Neural cell (in vitro differentiated cells): ENCODE measurements around the gene MAGEB4. TPM values are rescaled to one million over a fixed set of nuclear protein-coding genes. Genes with fewer than 3 reads are reported as not detected.
A peak's percentile ranks its signal among the peaks of the same experiment; 100 is the strongest.

Experiments
- H2AFZ ChIP-seq: fragments of 200-600, 300-800 bp; sonication (generic), shearing (Covaris generic); 2 replicates; pipeline ENCODE4 v1.6.0; 2014; ENCODE audit warnings: low read depth, mild to moderate bottlenecking, antibody characterized with exemption, low read length, moderate library complexity
- H3F3A ChIP-seq: fragments of 200-600 bp; shearing (Covaris generic); 2 replicates; pipeline ENCODE4 v1.6.1; 2016; ENCODE audit warnings: mild to moderate bottlenecking, moderate library complexity, mixed read lengths, antibody characterized with exemption, low read length; ENCODE audit not compliant: insufficient read depth, poor library complexity, severe bottlenecking
- H3K27ac ChIP-seq: fragments of 200-600, 300-800 bp; sonication (generic), shearing (Covaris generic); 2 replicates; pipeline ENCODE4 v1.5.1; 2014; ENCODE audit warnings: mild to moderate bottlenecking, low read length, moderate library complexity
- H3K27me3 ChIP-seq: fragments of 300-800, 200-600 bp; sonication (generic), shearing (Covaris generic); 2 replicates; pipeline ENCODE4 v1.6.0; 2014; ENCODE audit warnings: mild to moderate bottlenecking, low read depth, low read length, moderate library complexity; ENCODE audit not compliant: insufficient read depth
- H3K36me3 ChIP-seq: fragments of 300-800, 200-600 bp; sonication (generic), shearing (Covaris generic); 2 replicates; pipeline ENCODE4 v1.5.1; 2014; ENCODE audit warnings: mild to moderate bottlenecking, antibody characterized with exemption, low read length, moderate library complexity; ENCODE audit not compliant: insufficient read depth
- H3K4me2 ChIP-seq: fragments of 300-800, 200-600 bp; sonication (generic), shearing (Covaris generic); 2 replicates; pipeline ENCODE4 v1.6.0; 2014; ENCODE audit warnings: mild to moderate bottlenecking, low read length
- H3K4me3 ChIP-seq: fragments of 300-800, 200-600 bp; sonication (generic), shearing (Covaris generic); 2 replicates; pipeline ENCODE4 v1.5.1; 2014; ENCODE audit warnings: mild to moderate bottlenecking, low read length, moderate library complexity
- H3K79me2 ChIP-seq: fragments of 200-600 bp; shearing (Covaris generic); replicated peaks from 2 replicates; pipeline ENCODE4 v1.6.0; 2014; ENCODE audit warnings: mild to moderate bottlenecking, low read length, moderate library complexity; ENCODE audit not compliant: insufficient read depth
- H3K9ac ChIP-seq: fragments of 300-800, 200-600 bp; sonication (generic), shearing (Covaris generic); 2 replicates; pipeline ENCODE4 v1.6.1; 2016; ENCODE audit warnings: mild to moderate bottlenecking, low read length, mixed read lengths
- H3K9me2 ChIP-seq: fragments of 200-600 bp; shearing (Covaris generic); 2 replicates; pipeline ENCODE4 v1.6.1; 2016; ENCODE audit warnings: mild to moderate bottlenecking, low read length, mixed read lengths; ENCODE audit not compliant: insufficient read depth
- H3K9me3 ChIP-seq: fragments of 200-600, 300-800 bp; sonication (generic), shearing (Covaris generic); 2 replicates; pipeline ENCODE4 v1.6.1; 2016; ENCODE audit warnings: mild to moderate bottlenecking, mixed run types, low read length, moderate library complexity, mixed read lengths
- H4K20me1 ChIP-seq: fragments of 200-600 bp; shearing (Covaris generic); 2 replicates; pipeline ENCODE4 v1.6.1; 2016; ENCODE audit warnings: mild to moderate bottlenecking, mixed run types; ENCODE audit not compliant: insufficient read depth
- EP300 ChIP-seq: fragments of 450-650 bp; conservative IDR thresholded peaks from 2 replicates; pipeline ENCODE4 v1.6.1; 2014; ENCODE audit warnings: antibody characterized with exemption, mild to moderate bottlenecking, moderate library complexity; ENCODE audit not compliant: poor library complexity, severe bottlenecking
- EZH2 ChIP-seq: fragments of 200-600, 300-800 bp; shearing (Covaris generic), sonication (generic); IDR thresholded peaks from 2 replicates; pipeline ENCODE4 v1.6.1; 2014; ENCODE audit warnings: antibody characterized with exemption, low read length, borderline replicate concordance, mild to moderate bottlenecking; ENCODE audit not compliant: insufficient read depth, poor library complexity, severe bottlenecking
- MXI1 ChIP-seq: fragments of 450-650 bp; conservative IDR thresholded peaks from 2 replicates; pipeline ENCODE4 v1.6.1; 2014; ENCODE audit warnings: antibody characterized with exemption, mild to moderate bottlenecking; ENCODE audit not compliant: poor library complexity, severe bottlenecking
- POLR2AphosphoS5 ChIP-seq: IDR thresholded peaks from 2 replicates; pipeline ENCODE4 v1.6.1; 2012
- RAD21 ChIP-seq: fragments of 450-650 bp; conservative IDR thresholded peaks from 2 replicates; pipeline ENCODE4 v1.6.1; 2014; ENCODE audit warnings: antibody characterized with exemption, mild to moderate bottlenecking, moderate library complexity
- REST ChIP-seq: IDR thresholded peaks from 2 replicates; pipeline ENCODE4 v1.6.1; 2012; ENCODE audit warnings: borderline replicate concordance
- SMC3 ChIP-seq: fragments of 450-650 bp; conservative IDR thresholded peaks from 2 replicates; pipeline ENCODE4 v1.6.1; 2014; ENCODE audit warnings: antibody characterized with exemption, mild to moderate bottlenecking, moderate library complexity; ENCODE audit not compliant: poor library complexity
- TAF1 ChIP-seq: IDR thresholded peaks from 2 replicates; pipeline ENCODE4 v1.6.1; 2012; ENCODE audit warnings: low read depth
- polyA plus RNA-seq: library from polyadenylated mRNA; depleted of rRNA; stranded (reverse); fragments of >200 nt; gene quantifications from 2 replicates; pipeline ENCODE4 v1.2.3, GENCODE V29; 2014
- TF ChIP-seq, protein P1 (sequence below): fragments of 450-650 bp; IDR thresholded peaks from 2 replicates; pipeline ENCODE4 v1.5.1; 2014; ENCODE audit warnings: antibody characterized with exemption, mild to moderate bottlenecking, moderate library complexity; ENCODE audit not compliant: poor library complexity, severe bottlenecking

Gene MAGEB4
- polyA plus RNA-seq, 1 donor from 2014 or later: not detected

DNA sequence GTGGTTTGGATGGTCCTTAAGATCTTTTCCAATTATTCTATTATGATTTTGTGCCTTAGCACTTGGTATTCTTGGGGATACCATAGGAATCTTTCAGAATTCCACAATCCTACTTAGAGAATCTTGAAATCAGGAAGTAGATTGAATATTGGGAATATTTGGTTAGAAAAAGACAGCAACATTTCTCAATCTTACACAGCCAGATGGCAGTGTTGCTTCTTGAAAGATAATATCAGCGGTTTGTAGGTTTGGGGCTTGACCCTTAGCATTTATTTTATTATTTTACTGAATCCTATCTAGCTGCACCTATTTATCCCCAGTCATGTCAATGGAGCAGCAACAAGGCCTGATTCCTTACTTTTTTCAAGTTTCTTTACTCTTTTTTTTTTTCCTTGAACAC lies 33.7 kb downstream of the MAGEB4 start:
- Histone ChIP-seq H3K9me2 (no peaks in the 10 kb centered on the region), H3K4me2 (no peak overlapping the region), H4K20me1 (no peaks in the 10 kb centered on the region), H2AFZ (no peak overlapping the region), H3K9me3 (no peaks in the 10 kb centered on the region), H3K27me3 (no peaks in the 10 kb centered on the region), H3K79me2 (no peaks in the 10 kb centered on the region), H3K36me3 (no peaks in the 10 kb centered on the region), H3F3A (no peaks in the 10 kb centered on the region), H3K9ac (no peak overlapping the region), H3K27ac (no peak overlapping the region), H3K4me3 (no peak overlapping the region)
- TF ChIP-seq POLR2AphosphoS5: no peak
- no peak for TF ChIP-seq REST
- TF ChIP-seq SMC3: peak; percentile 43
- no peak for TF ChIP-seq TAF1
- TF ChIP-seq RAD21: no peak
- no peak for TF ChIP-seq EP300
- no peak for TF ChIP-seq MXI1

DNA sequence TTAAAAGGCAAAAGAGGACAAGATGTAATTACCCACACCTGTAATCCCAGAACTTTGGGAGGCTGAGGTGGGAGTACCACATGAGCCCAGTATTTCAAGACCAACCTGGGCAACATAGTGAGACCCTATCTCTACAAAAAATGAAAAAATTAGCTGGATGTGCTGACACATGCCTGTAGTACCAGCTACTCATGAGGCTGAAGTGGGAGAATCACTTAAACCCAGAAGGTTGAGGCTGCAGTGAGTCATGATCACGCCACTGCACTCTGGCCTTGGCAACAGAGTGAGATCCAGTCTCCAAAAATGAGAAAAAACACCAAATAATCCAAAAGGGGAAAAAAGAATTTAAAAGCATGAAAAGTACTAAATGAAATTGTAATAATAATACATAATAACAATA lies 36.6 kb downstream of the MAGEB4 start:
- no peaks in the 10 kb centered on the region for H3K9me3 ChIP-seq
- no peak overlapping the region for H2AFZ ChIP-seq
- no peak overlapping the region for H3K9ac ChIP-seq
- no peak overlapping the region for H3K4me2 ChIP-seq
- H3K36me3 ChIP-seq: no peaks in the 10 kb centered on the region
- no peaks in the 10 kb centered on the region for H3K9me2 ChIP-seq
- H3F3A ChIP-seq: no peaks in the 10 kb centered on the region
- no peak overlapping the region for H3K4me3 ChIP-seq
- TF ChIP-seq RAD21 (no peak), EZH2 (no peak)
- TF ChIP-seq, protein P1, sequence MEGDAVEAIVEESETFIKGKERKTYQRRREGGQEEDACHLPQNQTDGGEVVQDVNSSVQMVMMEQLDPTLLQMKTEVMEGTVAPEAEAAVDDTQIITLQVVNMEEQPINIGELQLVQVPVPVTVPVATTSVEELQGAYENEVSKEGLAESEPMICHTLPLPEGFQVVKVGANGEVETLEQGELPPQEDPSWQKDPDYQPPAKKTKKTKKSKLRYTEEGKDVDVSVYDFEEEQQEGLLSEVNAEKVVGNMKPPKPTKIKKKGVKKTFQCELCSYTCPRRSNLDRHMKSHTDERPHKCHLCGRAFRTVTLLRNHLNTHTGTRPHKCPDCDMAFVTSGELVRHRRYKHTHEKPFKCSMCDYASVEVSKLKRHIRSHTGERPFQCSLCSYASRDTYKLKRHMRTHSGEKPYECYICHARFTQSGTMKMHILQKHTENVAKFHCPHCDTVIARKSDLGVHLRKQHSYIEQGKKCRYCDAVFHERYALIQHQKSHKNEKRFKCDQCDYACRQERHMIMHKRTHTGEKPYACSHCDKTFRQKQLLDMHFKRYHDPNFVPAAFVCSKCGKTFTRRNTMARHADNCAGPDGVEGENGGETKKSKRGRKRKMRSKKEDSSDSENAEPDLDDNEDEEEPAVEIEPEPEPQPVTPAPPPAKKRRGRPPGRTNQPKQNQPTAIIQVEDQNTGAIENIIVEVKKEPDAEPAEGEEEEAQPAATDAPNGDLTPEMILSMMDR: no peak
- H3K27me3 ChIP-seq: no peaks in the 10 kb centered on the region
- H3K27ac ChIP-seq: no peak overlapping the region
- no peaks in the 10 kb centered on the region for H3K79me2 ChIP-seq
- no peaks in the 10 kb centered on the region for H4K20me1 ChIP-seq

DNA sequence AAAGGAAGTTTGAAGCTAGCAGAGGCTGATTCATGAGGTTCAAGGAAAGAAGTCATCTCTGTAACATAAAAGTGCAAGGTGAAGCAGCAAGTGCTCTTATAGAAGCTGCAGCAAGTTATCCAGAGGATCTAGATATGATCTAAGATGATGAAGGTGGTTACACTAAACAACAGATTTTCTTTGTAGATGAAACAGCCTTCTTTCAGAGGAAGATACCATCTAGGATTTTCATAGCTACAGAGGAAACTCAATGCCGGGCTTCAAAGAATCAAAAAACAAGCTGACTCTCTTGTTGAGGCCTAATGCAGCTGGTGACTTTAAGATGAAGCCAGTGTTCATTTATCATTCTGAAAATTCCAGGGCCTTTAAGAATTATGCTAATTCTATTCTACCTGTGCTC lies 38.6 kb downstream of the MAGEB4 start:
- Histone ChIP-seq H3K9me3 (no peaks in the 10 kb centered on the region), H3K9me2 (no peaks in the 10 kb centered on the region), H4K20me1 (no peaks in the 10 kb centered on the region), H3K27ac (no peak overlapping the region), H3K27me3 (no peaks in the 10 kb centered on the region), H2AFZ (no peak overlapping the region), H3K4me2 (no peak overlapping the region), H3K9ac (no peak overlapping the region), H3K4me3 (no peak overlapping the region), H3K36me3 (no peaks in the 10 kb centered on the region), H3F3A (no peaks in the 10 kb centered on the region), H3K79me2 (no peaks in the 10 kb centered on the region)
- TF ChIP-seq REST (no peak), TAF1 (no peak), EP300 (no peak), RAD21 (no peak), EZH2 (no peak), POLR2AphosphoS5 (no peak), SMC3 (no peak), MXI1 (no peak)
- TF ChIP-seq, protein P1: no peak
